ENCODE data around the gene FOXJ1.

Gene FOXJ1

DNA sequence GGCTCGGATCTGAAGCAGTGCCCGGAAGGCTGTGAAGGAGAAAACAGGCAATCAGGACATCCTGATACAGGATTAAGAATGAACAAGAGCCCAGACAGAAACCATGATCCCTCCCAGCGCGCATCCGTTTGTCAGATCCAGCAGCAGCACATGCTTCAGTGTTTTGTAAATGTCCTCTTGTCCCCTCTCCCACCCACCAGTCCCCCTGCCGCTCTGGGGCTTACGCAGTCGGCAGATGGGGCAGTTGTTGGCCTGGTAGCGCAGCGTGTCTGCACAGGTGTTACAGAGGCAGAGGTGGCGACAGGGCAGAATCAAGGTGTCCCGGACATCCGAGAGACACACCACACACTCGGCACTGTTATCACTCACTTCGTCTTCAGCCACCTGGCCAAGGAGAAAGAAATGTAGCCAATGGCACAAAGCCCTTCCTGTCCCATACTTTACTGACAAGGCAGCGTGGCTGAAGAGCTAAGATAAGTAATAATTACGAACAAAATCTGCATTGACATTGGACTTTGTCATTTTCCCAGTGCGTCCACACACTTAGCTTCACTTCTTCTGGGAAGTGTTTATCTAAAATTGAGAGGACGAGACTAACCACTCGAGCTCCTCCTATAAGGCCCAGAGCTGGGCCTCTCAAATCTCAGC is 20.7 kb upstream of the FOXJ1 start:
- intact Hi-C loops (cut with DNase I) = no loop called here
- peak in 1 of 10 donors; percentile 77 for DNase-seq

DNA sequence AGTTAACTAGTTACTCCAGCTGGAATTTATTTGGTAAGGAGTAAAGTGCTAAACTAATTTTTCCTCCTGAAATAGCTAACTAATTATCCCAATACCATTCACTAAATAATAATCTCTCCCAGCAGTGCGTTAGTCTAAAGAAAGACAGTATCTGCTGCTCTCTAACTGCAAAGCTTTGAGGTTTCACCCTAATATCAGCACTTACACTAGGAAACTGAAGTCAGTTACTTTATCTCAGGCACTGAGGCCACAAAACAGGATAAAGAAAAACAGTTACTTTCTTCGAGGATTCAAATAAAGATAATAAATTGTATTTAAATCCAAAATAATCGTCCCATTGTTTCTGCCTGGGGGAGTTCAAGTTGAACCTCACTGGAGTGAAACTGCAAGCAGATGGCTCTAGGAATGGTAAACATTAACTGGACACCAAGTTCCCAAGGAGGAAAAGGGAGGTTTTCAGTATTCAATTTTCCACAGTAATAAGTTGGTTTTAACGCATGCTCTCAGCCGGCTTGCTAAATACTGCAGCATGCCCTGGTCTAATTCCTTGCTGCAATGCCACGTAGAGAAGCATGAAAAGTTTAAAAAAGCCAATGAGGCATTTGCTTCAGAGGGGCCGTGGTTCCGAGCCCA is 20.0 kb upstream of the FOXJ1 start:
- intact Hi-C loops (cut with DNase I) = no loop called here
- no peak for DNase-seq

DNA sequence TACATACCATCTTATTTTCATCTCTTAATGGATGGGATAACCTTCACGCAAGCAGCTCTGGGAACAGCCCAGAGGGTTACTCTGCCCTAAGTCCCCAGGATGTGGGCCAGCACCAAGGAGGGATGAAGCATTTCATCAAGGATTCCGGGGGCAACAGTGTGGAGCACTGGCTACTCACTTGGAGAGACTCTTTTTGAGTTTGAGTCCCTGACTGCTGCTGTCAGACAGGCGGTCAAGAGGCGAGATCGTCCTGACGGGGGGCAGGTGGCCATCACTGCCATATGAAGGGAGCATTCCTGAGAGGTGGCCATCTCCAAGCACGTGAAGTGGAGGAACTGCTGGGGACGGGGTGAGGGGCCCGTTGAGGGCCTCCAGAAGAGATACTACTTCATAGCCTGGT is 18.1 kb upstream of the FOXJ1 start:
- DNase-seq = peak in 1 of 10 donors; percentile 44
- intact Hi-C loops (cut with DNase I) = no loop called here

DNA sequence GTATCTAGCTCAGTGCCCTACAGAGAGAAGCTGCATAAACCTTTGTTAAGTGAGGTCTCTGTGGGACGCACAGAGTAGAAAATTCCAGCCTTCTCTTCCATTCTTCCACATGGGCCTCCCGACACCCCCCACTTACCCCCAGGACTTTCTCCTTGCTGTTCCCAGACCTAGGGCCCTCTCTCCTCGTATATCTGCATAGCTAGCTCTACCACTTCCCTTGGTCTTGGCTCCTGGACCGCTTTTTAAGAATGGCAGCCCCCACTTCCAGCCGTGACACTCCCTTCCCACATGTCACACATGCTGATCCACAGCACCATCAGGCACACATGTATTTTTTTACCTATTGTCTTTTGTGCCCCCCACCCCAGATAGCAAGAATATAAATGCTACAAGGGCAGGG is 16.7 kb upstream of the FOXJ1 start:
- DNase-seq = no peak
- intact Hi-C loops (cut with DNase I) = no loop called here

DNA sequence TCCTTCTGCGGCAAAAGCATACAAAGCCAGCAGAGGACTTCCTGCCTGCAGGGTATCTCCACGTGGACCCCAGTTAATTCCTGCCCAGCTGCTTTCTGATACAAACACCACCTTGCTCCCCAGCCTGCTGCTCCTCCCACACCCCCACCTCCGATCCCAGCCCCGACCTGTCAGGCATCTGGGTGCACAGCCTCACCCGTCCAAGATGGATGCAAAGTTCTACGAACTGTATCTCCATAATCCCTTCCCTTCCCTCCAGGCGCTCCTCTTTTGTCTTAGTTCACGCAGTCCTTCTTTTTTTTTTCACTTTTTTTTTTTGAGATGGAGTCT is 15.6 kb upstream of the FOXJ1 start:
- intact Hi-C loops (cut with DNase I) = no loop called here
- DNase-seq = peak in 1 of 10 donors; percentile 61

DNA sequence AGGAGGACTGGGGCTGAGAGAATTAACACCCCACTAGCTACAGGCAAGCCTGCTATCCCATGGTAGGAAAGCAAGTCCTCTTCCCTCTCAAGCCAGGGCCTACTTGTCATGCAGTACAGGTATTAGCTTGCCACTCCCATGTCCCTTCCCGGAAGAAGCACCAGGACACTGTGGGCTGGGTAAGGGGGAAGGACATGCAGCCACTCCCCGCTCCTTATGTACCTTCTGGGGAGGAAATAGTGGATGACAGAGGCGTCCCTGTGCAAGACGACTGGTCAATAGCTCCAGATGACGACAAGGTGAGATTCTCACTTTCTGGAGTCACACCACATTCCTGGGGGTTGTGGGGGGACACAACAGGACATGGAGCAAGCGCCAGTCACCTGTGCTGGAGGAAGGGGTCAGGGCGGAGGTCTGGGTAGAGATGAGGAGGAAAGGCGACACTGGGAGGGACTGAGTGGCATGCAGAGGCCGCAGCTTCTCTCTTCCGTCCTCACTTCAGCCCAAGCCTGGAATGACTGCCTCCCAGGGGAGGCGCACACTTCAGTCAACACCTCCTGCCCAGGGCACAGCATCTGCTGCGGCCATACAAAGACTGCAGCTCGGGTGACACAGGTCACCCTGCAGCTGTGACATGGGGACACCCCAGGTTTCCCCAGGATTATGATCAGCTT is 15.1 kb upstream of the FOXJ1 start:
- intact Hi-C loops (cut with DNase I) = no loop called here
- DNase-seq = peak in 1 of 10 donors; percentile 41

DNA sequence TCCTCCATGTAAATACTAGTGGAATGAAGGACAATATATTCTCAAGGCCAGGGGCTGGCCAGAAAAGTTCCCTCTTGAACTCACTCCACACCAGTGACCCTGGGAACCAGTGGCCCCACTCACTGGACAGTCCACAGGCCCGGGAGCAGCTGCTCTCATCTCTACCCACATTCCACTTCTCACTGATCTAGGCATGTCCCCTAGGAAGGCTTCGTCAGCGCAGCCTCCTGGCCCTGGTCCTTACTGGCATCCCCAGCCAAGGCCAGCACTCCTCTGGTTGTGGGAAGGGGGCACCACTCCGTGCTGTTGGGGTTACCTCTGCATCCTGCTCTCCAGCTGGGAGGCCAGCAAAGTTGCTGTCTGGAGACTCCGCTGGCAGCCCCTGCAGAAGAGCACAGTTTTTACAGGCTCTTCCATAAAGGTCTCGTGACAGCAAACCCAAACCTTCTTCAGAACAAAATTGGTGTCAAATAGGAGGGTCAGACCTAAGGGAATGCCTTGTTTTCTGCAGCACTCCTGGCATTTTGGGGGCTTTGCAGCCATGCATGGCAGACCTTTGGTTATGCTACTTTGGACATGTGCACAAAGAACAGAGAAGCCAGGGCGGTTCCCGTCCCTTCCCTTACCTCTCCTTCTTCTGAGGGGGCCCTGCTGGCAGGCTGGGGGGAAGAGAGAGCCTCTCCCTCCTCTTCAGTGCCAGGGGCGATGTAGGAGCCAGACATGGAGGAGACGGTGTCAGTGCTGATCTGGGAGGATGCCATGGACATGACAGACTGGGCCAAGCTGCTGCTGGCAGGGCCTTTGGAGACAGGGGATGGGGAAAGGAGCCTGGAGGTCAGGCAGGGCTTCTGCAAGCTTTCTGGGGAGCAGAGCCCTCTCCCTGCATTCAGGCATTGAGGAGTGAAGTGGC is 14.1 kb upstream of the FOXJ1 start:
- intact Hi-C loops (cut with DNase I) = no loop called here

DNA sequence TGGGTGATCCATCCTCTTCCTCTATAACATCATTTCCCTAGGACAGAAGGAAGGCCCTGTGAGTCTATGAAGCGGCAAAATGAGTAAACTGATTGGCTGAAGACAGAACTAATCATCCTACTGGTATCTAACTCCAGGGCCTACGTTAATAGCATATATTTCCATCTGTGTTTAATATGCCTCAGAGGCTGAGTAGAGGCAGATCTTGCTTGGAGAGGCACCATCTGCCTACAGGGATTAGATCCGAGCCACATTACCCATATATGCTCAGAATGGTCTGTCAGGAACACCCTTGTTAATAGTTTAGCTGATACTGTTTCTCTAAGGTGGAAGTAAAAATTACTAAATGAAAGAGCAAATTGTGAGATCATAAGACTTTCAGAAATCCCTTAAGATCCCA is 13.2 kb upstream of the FOXJ1 start:
- intact Hi-C loops (cut with DNase I) = no loop called here
- DNase-seq = no peak

More for the DNA sequence above, 14.1 kb upstream of the FOXJ1 start:
- peak in 2 of 10 donors; percentile 5 to 61 for DNase-seq

DNA sequence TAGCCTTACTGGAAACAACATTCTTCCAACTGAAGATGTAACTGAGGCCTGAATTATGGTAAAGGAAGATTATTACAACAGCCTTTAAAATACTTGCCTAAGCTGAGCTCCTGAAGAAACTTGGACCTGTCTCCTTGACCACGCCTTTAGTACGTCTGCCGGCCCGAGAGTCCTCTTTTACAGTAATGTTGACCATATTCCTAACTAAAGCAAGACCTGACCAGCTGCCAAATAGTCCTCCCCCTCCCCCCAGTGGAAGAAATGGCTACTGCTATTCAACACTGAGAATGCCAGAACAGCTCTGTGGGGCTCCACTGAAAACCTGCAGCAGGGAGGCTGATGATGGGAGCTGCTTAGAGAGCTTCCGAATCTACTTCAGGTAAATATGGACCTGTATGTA is 12.6 kb upstream of the FOXJ1 start:
- intact Hi-C loops (cut with DNase I) = no loop called here
- DNase-seq = peak in 1 of 10 donors; percentile 58

DNA sequence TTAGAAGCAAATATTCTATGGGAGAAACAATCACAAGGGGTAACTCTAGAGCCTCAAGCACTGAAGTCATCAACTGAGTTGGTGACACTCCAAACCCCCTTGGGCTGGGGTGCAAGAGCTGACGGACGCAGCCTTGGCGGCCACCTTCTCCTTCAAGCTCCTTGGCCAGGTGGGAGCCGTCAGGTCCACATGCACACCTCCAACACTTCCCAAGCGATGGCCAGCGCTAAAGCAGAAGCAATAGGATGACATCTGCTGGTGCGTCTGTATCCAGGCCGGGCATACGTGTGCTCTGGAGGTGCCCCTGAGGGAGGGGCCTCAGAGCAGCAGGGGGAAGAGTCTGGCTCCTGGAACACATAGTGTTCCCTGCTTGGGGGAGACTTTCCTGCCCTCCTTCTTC is 12.2 kb upstream of the FOXJ1 start:
- peak in 2 of 10 donors; percentile 18 to 21 for DNase-seq
- intact Hi-C loops (cut with DNase I) = no loop called here

DNA sequence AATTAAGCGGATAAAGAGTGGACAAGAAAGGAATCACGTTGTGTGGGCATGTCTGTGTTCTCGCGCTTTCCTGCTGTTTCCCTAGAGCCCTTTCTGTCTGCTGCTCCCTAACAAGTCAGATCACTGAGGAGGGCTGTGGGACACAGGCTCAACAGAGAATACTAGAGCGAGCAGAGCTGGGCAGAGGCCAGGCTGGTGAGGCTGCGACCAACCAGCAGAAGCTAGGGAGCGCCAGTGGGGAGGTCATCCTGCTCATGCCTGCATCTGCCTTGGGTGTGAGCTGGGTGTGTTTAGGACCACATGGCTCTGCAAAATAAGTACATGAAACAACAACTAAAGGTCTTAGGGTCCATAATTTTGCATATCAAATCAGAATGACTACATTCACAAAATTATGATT is 11.5 kb upstream of the FOXJ1 start:
- intact Hi-C loops (cut with DNase I) = no loop called here
- peak in 4 of 10 donors; percentile 33 to 87 (median 46) for DNase-seq

DNA sequence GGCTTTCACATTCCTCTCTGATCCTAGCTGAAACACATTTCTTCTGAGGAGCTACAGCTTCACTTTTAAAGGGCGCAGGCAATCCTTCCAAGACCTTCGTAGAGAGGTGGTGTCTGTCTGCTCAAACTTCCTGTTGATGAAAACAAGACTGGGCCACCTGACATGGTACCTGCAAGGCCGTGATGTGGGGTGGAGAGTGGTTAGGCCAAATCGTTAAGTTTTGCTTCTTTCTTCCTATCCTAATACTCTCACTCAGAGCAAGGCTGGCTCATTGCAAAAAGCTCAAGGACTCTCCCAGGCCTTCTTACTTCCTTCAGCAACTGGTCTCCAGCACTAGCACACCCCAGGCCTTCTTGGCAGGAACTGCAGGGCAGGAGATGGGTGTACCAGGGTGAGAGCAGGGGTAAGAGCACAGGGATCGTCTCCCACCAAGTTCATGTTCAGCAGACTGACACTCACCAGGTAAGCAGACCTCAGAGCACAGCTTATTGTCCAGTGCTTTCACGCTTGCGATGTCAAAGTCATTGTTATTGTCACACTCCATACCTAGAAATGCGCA is 10.9 kb upstream of the FOXJ1 start:
- intact Hi-C loops (cut with DNase I) = no loop called here
- peak in 1 of 10 donors; percentile 8 for DNase-seq

DNA sequence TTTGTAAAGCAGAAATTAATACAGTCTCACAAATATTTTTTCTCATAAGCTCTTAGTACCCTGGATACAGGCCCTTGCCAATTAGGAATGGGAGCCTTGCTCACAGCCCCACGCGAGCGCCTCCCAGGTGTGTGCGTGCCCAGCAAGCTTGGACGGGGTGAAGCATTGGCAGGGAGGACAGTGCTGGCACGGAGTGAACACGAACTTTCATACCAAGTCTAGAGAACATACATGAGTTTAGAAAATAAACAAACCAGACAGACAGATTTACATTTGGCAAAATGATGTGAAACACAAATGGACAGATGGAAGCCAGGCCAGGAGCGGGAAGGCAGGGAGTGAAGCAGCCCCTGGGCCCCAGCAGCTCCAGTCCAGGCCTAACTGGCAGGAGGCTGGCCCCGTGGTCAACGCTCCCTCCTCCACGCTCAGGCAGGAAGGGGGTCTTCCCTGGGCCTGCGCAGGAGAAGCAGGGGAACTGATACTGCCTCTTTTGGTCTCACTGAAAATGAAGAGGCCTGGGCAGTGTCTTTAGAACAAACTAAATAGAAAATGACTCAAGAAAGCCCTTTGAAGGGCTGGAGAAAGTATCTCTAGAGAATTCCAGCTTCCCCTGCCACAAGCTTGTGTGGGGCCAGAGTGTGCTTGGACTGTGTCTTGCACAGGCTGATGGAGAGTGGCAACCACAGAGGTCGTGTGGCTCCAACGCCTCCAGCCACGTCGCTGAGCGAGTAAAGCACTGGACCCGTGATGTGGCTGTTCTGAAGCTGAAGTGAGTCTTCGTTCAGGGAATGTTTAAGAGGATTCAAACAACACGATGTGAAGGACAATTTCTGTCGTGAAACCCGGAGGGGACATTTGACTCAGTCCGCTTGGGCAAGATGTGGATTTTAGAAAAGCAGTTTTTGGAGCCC is 9.9 kb upstream of the FOXJ1 start:
- intact Hi-C loops (cut with DNase I) = no loop called here
- peak in 1 of 10 donors; percentile 62 for DNase-seq

DNA sequence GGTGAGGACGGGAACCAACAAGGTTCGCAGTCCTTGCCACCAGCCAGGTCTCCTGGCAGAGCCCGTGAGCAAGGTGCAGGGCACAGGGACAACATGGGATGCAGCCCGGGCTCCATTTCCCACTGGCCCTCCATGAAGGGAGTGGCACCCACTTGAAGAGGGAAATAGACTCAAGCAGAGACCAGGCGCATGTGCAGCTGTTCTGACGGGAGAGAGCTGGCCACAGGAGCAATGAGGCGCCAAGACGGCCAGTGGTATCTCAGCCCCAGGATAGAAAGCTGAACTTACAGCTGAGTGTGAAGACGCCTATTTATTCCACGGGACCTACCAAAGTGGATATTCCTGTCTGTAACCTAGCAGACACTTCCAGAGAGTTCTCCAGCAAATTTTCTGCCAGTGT is 8.2 kb upstream of the FOXJ1 start:
- DNase-seq = peak in 1 of 10 donors; percentile 72
- intact Hi-C loops (cut with DNase I) = no loop called here

DNA sequence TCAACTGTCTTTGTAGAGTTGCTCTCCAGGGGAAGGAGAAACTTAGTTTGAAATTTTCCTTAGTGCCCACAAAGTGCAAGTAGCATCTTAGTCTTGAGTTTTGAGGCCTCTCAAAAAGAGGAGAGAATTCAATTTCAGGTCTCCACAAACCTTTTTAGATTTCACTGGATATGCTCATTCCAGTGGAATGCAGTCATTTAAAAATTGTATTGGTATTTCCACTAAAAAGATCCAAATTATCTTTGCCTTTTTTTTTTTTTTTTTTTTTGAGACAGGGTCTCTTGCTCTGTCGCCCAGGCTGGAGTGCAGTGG is 6.9 kb upstream of the FOXJ1 start:
- intact Hi-C loops (cut with DNase I) = no loop called here
- no peak for DNase-seq

DNA sequence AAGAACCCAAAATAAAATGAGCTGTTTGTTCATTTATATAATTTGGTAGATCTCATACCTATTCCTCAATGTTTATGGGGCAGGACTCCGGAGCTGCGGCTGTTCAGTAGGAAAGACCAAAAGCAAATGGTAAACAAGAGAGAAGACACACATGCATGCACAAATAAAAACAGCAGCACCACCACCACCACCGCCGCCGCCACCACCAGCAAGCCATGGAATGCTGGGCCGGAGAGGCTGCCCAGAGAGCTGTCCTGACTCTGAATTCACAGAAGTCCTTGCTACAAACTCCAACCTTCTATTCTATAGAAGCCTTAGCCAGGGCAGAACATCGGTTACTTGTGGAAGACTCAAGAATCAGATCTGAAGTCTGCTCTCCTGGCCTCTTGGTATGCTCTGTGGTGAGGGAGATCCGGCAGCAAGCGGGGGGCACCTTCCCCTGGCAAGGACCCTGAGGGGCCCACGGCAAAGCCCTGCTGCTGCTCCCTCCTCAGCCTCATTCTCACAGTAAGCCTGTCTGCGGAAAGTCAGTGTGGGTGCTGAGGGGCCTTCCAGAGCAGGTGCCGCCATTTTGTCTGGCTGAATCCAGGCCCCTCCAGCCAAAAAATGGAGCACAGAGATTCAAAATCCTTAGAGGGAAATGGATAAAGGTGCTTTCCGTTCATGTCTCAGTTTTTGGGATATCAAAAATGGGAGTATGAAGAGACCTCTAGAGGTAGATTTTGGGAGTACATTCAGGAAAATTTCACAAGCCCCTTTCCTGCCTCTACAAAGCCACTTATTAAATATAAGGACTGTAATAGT is 6.4 kb upstream of the FOXJ1 start:
- intact Hi-C loops (cut with DNase I) = no loop called here
- DNase-seq = peak in 1 of 10 donors; percentile 74

DNA sequence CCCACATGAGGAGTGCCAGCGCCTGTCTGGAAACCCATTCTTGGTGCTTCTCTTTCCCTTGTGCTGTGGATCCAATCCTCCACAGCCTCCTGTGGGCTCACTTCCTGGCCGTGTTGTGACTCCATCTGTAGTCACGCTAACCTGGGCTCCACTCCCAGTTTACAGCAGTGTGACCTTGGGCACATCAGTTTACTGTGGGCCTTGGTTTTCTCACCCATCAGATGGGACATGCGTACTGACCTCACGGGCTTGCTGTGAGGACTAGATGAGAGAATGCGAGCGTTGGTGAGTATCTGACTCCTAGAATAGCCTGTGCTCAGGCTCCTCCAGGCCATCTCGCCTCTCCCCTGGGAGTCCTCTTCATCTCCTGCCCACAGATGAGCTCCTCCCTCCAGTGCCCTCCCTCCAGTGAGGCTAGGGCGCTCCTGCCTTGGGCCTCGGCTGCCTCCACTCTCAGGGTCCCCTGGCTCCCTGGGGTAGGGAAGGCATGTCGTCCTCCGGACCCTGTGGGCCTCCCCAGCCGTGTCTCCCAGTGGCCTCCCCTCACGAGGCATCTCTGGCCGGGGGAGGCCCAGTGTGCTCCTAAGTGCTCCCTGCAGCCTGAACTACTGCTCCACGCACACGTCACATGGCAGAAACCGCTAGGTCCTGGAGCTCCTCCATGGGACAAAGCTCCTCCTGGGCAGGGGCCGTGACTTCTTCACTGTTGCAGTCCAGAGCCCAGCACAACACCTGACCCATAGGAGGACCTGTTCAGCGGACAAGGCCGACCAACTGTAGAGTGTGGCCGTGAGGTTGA is 5.2 kb upstream of the FOXJ1 start:
- intact Hi-C loops (cut with DNase I) = no loop called here
- peak in 1 of 10 donors; percentile 76 for DNase-seq

Data from posterior cingulate gyrus (tissue), 11 donors.